HCT116 (cell line): ENCODE measurements around the gene NEURL1B. TPM values are rescaled to one million over a fixed set of nuclear protein-coding genes. Genes with fewer than 3 reads are reported as not detected.

Experiments
- ATAC-seq: fragments of 200-7000 bp; cut with Tn5 transposase; 2 replicates; pipeline ENCODE4 v1.9.1; 2020; ENCODE audit warnings: mild to moderate bottlenecking, moderate library complexity
- BruUV-seq: library from RNA; stranded (reverse); fragments of 400-500 nt; replicated peaks from 2 replicates; lab custom pipeline; 2021; lab: Mats Ljungman, UMichigan
- CTCF ChIA-PET: fragments of 300-600 bp; sonication (Branson Sonifier 250); formaldehyde crosslinking; loops from one replicate; lab custom pipeline; 2021; ENCODE audit warnings: antibody characterized with exemption; lab: Charles Lee
- POLR2A ChIA-PET: fragments of 300-600, 350-600 bp; sonication (Branson Sonifier 250); formaldehyde crosslinking; loops from one replicate; lab custom pipeline; 2021; ENCODE audit warnings: antibody characterized with exemption; lab: Charles Lee
- RAD21 ChIA-PET, 2 experiments: fragments of 300-600 bp; sonication (Branson Sonifier 250); formaldehyde crosslinking; loops; one replicate each; lab custom pipeline; 2023; ENCODE audit warnings: low total read pairs in 2 of 2; ENCODE audit not compliant: uncharacterized antibody in 2 of 2, unreplicated experiment in 2 of 2, low non-redundant PET in 1 of 2; lab: Charles Lee
- DNase-seq: peaks from one replicate; pipeline ENCODE4 v3.0.0-alpha.2; 2010; ENCODE audit warnings: low read depth, low spot score
- H2AFZ ChIP-seq: fragments of 200-600 bp; shearing (Covaris generic), sonication (generic); 2 replicates; pipeline ENCODE4 v1.6.1; 2017; ENCODE audit warnings: low read depth, mixed run types, mixed read lengths, antibody characterized with exemption, low read length; ENCODE audit not compliant: poor library complexity, severe bottlenecking
- H3K27ac ChIP-seq: 2 replicates; pipeline ENCODE4 v1.5.1; 2012; ENCODE audit warnings: low read depth, low read length
- H3K27me3 ChIP-seq: fragments of 200-600 bp; sonication (generic); 2 replicates; pipeline ENCODE4 v1.6.1; 2016; ENCODE audit warnings: mixed run types, low read length, mixed read lengths; ENCODE audit not compliant: insufficient read depth
- H3K36me3 ChIP-seq, 2 experiments: fragments of 200-500 bp in 1 of 2; fragments of 200-600 bp in 1 of 2; sonication (Bioruptor generic) in 1 of 2; sonication (generic) in 1 of 2; 2 replicates each; pipeline versions ENCODE4 v1.5.1 to v1.6.1; 2014 to 2016; ENCODE audit warnings: low read length in 2 of 2, inconsistent platforms in 1 of 2, mixed read lengths in 1 of 2, mixed run types in 1 of 2; ENCODE audit not compliant: insufficient read depth in 2 of 2, control insufficient read depth in 1 of 2
- H3K4me1 ChIP-seq, 2 experiments: fragments of 200-600 bp in 1 of 2; sonication (generic) in 1 of 2; 2 replicates each; pipeline versions ENCODE4 v1.5.1 to v1.6.1; 2012 to 2017; ENCODE audit warnings: low read length in 2 of 2, inconsistent platforms in 1 of 2, mild to moderate bottlenecking in 1 of 2, mixed read lengths in 1 of 2, mixed run types in 1 of 2, moderate library complexity in 1 of 2; ENCODE audit not compliant: insufficient read depth in 2 of 2, control insufficient read depth in 1 of 2
- H3K4me2 ChIP-seq: fragments of 200-600 bp; sonication (generic); 2 replicates; pipeline ENCODE4 v1.6.1; 2017; ENCODE audit warnings: mixed run types, low read length, mixed read lengths
- H3K4me3 ChIP-seq, 2 experiments: fragments of 200-600 bp in 1 of 2; sonication (generic) in 1 of 2; replicated peaks in 1 of 2; 2 replicates each; pipeline ENCODE4 v1.5.1; 2011 to 2016; ENCODE audit warnings: low read length in 2 of 2, control low read depth in 1 of 2, low read depth in 1 of 2, mild to moderate bottlenecking in 1 of 2, mixed read lengths in 1 of 2, mixed run types in 1 of 2
- H3K79me2 ChIP-seq: fragments of 200-600 bp; sonication (generic); 2 replicates; pipeline ENCODE4 v1.6.1; 2017; ENCODE audit warnings: mild to moderate bottlenecking, mixed run types, low read length, moderate library complexity, mixed read lengths; ENCODE audit not compliant: insufficient read depth
- H3K9ac ChIP-seq: fragments of 200-600 bp; sonication (generic); 2 replicates; pipeline ENCODE4 v1.6.1; 2016; ENCODE audit warnings: low read length, mixed read lengths
- H3K9me2 ChIP-seq: fragments of 200-600 bp; sonication (generic), shearing (Covaris generic); 2 replicates; pipeline ENCODE4 v1.6.1; 2017; ENCODE audit warnings: mixed run types, mild to moderate bottlenecking, moderate library complexity; ENCODE audit not compliant: insufficient read depth
- H3K9me3 ChIP-seq, 2 experiments: fragments of 200-500 bp in 1 of 2; fragments of 200-600 bp in 1 of 2; sonication (Bioruptor generic) in 1 of 2; sonication (generic) in 1 of 2; 2 replicates each; pipeline ENCODE4 v1.6.1; 2014 to 2017; ENCODE audit warnings: low read length in 2 of 2, mixed read lengths in 2 of 2, inconsistent platforms in 1 of 2, low read depth in 1 of 2, mild to moderate bottlenecking in 1 of 2, mixed run types in 1 of 2, moderate library complexity in 1 of 2; ENCODE audit not compliant: control insufficient read depth in 1 of 2, insufficient read depth in 1 of 2
- H4K20me1 ChIP-seq: fragments of 200-600 bp; sonication (generic), shearing (Covaris generic); 2 replicates; pipeline ENCODE4 v1.6.1; 2017; ENCODE audit warnings: mixed run types, mild to moderate bottlenecking, moderate library complexity; ENCODE audit not compliant: insufficient read depth
- CBX3 ChIP-seq: IDR thresholded peaks from 2 replicates; pipeline ENCODE4 v1.6.1; 2012; ENCODE audit warnings: low read depth
- EGR1 ChIP-seq: IDR thresholded peaks from 2 replicates; pipeline ENCODE4 v1.6.1; 2012; ENCODE audit warnings: low read depth
- EZH2 ChIP-seq: fragments of 200-600 bp; sonication (generic); IDR thresholded peaks from 2 replicates; pipeline ENCODE4 v1.6.1; 2017; ENCODE audit warnings: antibody characterized with exemption, mixed run types
- EZH2phosphoT487 ChIP-seq: fragments of 200-600 bp; IDR thresholded peaks from 2 replicates; pipeline ENCODE4 v1.6.1; 2018; ENCODE audit warnings: antibody characterized with exemption, borderline replicate concordance
- POLR2AphosphoS5 ChIP-seq: IDR thresholded peaks from 2 replicates; pipeline ENCODE4 v1.6.1; 2011; ENCODE audit warnings: mild to moderate bottlenecking, low read depth, low read length, moderate library complexity
- RAD21 ChIP-seq: IDR thresholded peaks from 2 replicates; pipeline ENCODE4 v1.6.1; 2012; ENCODE audit warnings: low read depth, mild to moderate bottlenecking
- SP1 ChIP-seq: IDR thresholded peaks from 2 replicates; pipeline ENCODE4 v1.6.1; 2012; ENCODE audit warnings: low read depth
- SRF ChIP-seq: IDR thresholded peaks from 2 replicates; pipeline ENCODE4 v1.6.1; 2012; ENCODE audit warnings: low read depth
- TCF7L2 ChIP-seq: IDR thresholded peaks from 2 replicates; pipeline ENCODE4 v1.7.0; 2011; ENCODE audit warnings: borderline replicate concordance, inconsistent platforms; ENCODE audit not compliant: insufficient read depth, insufficient read length; ENCODE audit errors: extremely low read depth
- ZFX ChIP-seq: fragments of 450-650 bp; IDR thresholded peaks from 2 replicates; pipeline ENCODE4 v1.6.1; 2017
- ZNF274 ChIP-seq: fragments of 200-500 bp; sonication (Bioruptor generic); IDR thresholded peaks from 2 replicates; pipeline ENCODE4 v1.6.1; 2014; ENCODE audit warnings: mild to moderate bottlenecking, low read depth, low read length, inconsistent platforms
- intact Hi-C: fragments of 100-400 bp; cut with micrococcal nuclease; formaldehyde crosslinking; loops from 2 replicates; pipeline ENCODE4 v1.10.0; 2022
- total RNA-seq: library from RNA; stranded (reverse); gene quantifications from one replicate; pipeline ENCODE4 v1.2.1, GENCODE V29; 2021; ENCODE audit not compliant: unreplicated experiment
- TF ChIP-seq, protein P1 (sequence below): IDR thresholded peaks from 2 replicates; pipeline ENCODE4 v1.6.1; 2011; ENCODE audit warnings: mild to moderate bottlenecking, low read length, moderate library complexity; ENCODE audit not compliant: insufficient replicate concordance; ENCODE audit errors: extremely low read depth
- TF ChIP-seq, protein P2 (sequence below): IDR thresholded peaks from 2 replicates; pipeline ENCODE4 v1.6.1; 2012

NEURL1B gene
- total RNA-seq, 1 experiment from 2014 or later = 5.8 TPM

DNA sequence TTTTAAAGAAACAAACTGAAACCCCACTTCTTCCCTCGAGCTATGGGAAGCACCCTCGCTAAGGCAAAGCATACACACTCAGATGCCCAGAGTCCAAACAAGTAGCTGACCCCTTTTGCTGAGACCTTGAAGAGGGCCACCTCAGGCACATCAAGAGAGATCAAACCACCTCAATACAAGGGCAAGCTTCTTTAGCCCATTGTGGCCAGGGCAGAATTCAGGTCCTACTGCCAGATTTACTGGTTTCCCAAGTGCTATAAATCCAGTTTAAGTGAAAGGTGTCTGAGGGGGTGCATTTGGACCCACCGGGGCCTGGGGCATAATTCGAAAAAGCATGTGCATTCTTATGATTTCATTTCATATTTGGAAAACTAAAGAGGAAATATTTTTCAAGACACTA lies 40.4 kb downstream of the NEURL1B start:
- Histone ChIP-seq H3K36me3 (no peaks in the 10 kb centered on the region), H3K4me2 (no peak overlapping the region), H3K27ac (no peak overlapping the region), H3K9me2 (no peaks in the 10 kb centered on the region), H2AFZ (no peak overlapping the region), H3K4me3 (no peak overlapping the region), H3K4me1 (peaks cover 7 to 16% of the 10 kb centered on the region in 2 experiments; a peak in 2 of 4 replicates), H3K9ac (no peak overlapping the region), H3K79me2 (no peaks in the 10 kb centered on the region), H4K20me1 (no peaks in the 10 kb centered on the region), H3K9me3 (no peaks in the 10 kb centered on the region), H3K27me3 (no peaks in the 10 kb centered on the region)
- TF ChIP-seq, protein P1, sequence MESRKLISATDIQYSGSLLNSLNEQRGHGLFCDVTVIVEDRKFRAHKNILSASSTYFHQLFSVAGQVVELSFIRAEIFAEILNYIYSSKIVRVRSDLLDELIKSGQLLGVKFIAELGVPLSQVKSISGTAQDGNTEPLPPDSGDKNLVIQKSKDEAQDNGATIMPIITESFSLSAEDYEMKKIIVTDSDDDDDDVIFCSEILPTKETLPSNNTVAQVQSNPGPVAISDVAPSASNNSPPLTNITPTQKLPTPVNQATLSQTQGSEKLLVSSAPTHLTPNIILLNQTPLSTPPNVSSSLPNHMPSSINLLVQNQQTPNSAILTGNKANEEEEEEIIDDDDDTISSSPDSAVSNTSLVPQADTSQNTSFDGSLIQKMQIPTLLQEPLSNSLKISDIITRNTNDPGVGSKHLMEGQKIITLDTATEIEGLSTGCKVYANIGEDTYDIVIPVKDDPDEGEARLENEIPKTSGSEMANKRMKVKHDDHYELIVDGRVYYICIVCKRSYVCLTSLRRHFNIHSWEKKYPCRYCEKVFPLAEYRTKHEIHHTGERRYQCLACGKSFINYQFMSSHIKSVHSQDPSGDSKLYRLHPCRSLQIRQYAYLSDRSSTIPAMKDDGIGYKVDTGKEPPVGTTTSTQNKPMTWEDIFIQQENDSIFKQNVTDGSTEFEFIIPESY = no peak
- TF ChIP-seq RAD21 = no peak
- TF ChIP-seq EGR1 = no peak
- no peak for TF ChIP-seq EZH2phosphoT487
- no peak for TF ChIP-seq EZH2
- DNase-seq (no peak), ATAC-seq (no peak)
- BruUV-seq = no TSS peak
- CTCF ChIA-PET = no interaction called here
- intact Hi-C loops = no loop called here
- RAD21 ChIA-PET = no interaction called here
- POLR2A ChIA-PET = no interaction called here

DNA sequence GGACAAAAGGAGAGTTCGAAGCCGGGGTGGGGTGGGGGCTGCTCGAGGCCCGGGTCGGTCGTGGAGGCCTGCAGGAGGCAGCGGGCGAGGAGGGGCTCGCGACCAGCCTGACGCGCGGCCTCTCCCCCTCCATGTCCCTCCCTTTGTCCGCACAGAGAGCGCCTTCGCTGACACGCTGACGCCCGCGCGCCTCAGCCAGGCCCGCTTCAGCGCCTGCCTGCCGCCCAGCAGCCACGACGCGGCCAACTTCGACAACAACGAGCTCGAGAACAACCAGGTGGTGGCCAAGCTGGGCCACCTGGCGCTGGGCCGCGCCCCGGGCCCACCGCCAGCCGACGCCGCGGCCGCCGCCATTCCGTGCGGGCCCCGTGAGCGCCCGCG lies 42.2 kb downstream of the NEURL1B start:
- ChIA-PET POLR2A (no interaction called here), RAD21 (no interaction called here)
- intact Hi-C loops = no loop called here
- TF ChIP-seq TCF7L2 (no peak), SRF (no peak), SP1 (no peak), EGR1 (no peak), ZNF274 (no peak), CBX3 (no peak), POLR2AphosphoS5 (no peak), EZH2phosphoT487 (no peak), RAD21 (no peak), ZFX (no peak)
- TF ChIP-seq, protein P2, sequence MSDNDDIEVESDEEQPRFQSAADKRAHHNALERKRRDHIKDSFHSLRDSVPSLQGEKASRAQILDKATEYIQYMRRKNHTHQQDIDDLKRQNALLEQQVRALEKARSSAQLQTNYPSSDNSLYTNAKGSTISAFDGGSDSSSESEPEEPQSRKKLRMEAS = no peak
- TF ChIP-seq, all 23 proteins: peak for 0
- BruUV-seq = no TSS peak
- ATAC-seq (no peak), DNase-seq (no peak)
- H3K4me2 ChIP-seq = no peak overlapping the region
- H2AFZ ChIP-seq = no peak overlapping the region
- no peak overlapping the region for H3K4me3 ChIP-seq
- CTCF ChIA-PET = no interaction called here
- H4K20me1 ChIP-seq = no peaks in the 10 kb centered on the region
- H3K4me1 ChIP-seq = peaks cover 13 to 26% of the 10 kb centered on the region in 2 experiments; a peak in 3 of 4 replicates
- H3K79me2 ChIP-seq = no peaks in the 10 kb centered on the region
- H3K9ac ChIP-seq = no peak overlapping the region
- no peak overlapping the region for H3K27ac ChIP-seq
- no peaks in the 10 kb centered on the region for H3K9me3 ChIP-seq
- no peaks in the 10 kb centered on the region for H3K27me3 ChIP-seq
- H3K36me3 ChIP-seq = no peaks in the 10 kb centered on the region
- no peaks in the 10 kb centered on the region for H3K9me2 ChIP-seq
